Colon (tissue), 2 donors: Measurements from ENCODE around the gene RNF168.
"Not testable (repeated sequence)": the region's sequence is repeated elsewhere in the genome, so short reads cannot be mapped to it uniquely, and the experiment has no call there.

Experiments used
- FAIRE-seq: peaks from 2 replicates; lab custom pipeline; 2012; peaks lifted over from hg19 to GRCh38; lab: Jason Lieb, UNC
- donor health status: control.
- donor health status: control.

The RNF168 gene

GRCh38 chr3:196463804-196464203 lies 39.8 kb downstream of the RNF168 start:
- no peak for FAIRE-seq

- FAIRE-seq, result no peak
Observed at GRCh38 chr3:196463478-196463756, 40.2 kb downstream of the RNF168 start.

GRCh38 chr3:196462680-196463477 lies 40.7 kb downstream of the RNF168 start:
- not testable (repeated sequence) for FAIRE-seq

- FAIRE-seq, result no peak
Observed at GRCh38 chr3:196458063-196458462, 45.5 kb downstream of the RNF168 start.

- FAIRE-seq, result not testable (repeated sequence)
Observed at GRCh38 chr3:196457470-196457869, 46.1 kb downstream of the RNF168 start.

- FAIRE-seq, result no peak
Observed at GRCh38 chr3:196454935-196455334, 48.6 kb downstream of the RNF168 start.

- FAIRE-seq, result not testable (repeated sequence)
Observed at GRCh38 chr3:196445391-196445790, 58.2 kb downstream of the RNF168 start.

- no peak for FAIRE-seq
Observed at GRCh38 chr3:196444500-196444894, 59.1 kb downstream of the RNF168 start.

GRCh38 chr3:196440696-196441095 lies 62.9 kb downstream of the RNF168 start:
- no peak for FAIRE-seq

GRCh38 chr3:196440041-196440537 lies 63.5 kb downstream of the RNF168 start:
- FAIRE-seq, result no peak

- no peak for FAIRE-seq
Observed at GRCh38 chr3:196432137-196432879, 71.3 kb downstream of the RNF168 start, which contains the start of gene UBXN7. Gene UBXN7 (minus strand): TSS chr3:196432427. CDS start chr3:196432399, 28 bp downstream.

- FAIRE-seq, result no peak
Observed at GRCh38 chr3:196431181-196432136, 72.1 kb downstream of the RNF168 start.

- no peak for FAIRE-seq
Observed at GRCh38 chr3:196428041-196428440, 75.5 kb downstream of the RNF168 start.

GRCh38 chr3:196424421-196424820 lies 79.1 kb downstream of the RNF168 start:
- not testable (repeated sequence) for FAIRE-seq

GRCh38 chr3:196423044-196423781 lies 80.4 kb downstream of the RNF168 start:
- no peak for FAIRE-seq

GRCh38 chr3:196421668-196422067 lies 81.9 kb downstream of the RNF168 start:
- FAIRE-seq, result not testable (repeated sequence)

- no peak for FAIRE-seq
Observed at GRCh38 chr3:196419386-196419785, 84.2 kb downstream of the RNF168 start.
